HG03095 (cell line): ENCODE measurements around the gene PDE9A.

ENCODE experiments used
- ATAC-seq: cut with Tn5 transposase; IDR thresholded peaks from one replicate; pipeline ENCODE4 v1.9.1; 2021; ENCODE audit warnings: moderate library complexity; ENCODE audit not compliant: unreplicated experiment

The PDE9A gene

GRCh38 chr21:42734323-42734971 lies 81.0 kb downstream of the PDE9A start:
- ATAC-seq = no peak

- no peak for ATAC-seq
Observed at GRCh38 chr21:42735061-42735460, 81.6 kb downstream of the PDE9A start.

GRCh38 chr21:42735944-42736343 lies 82.5 kb downstream of the PDE9A start:
- ATAC-seq = no peak

- no peak for ATAC-seq
Observed at GRCh38 chr21:42736646-42737350, 83.4 kb downstream of the PDE9A start.

GRCh38 chr21:42737951-42738590 lies 84.7 kb downstream of the PDE9A start:
- no peak for ATAC-seq

- no peak for ATAC-seq
Observed at GRCh38 chr21:42739061-42739931, 85.9 kb downstream of the PDE9A start.

- no peak for ATAC-seq
Observed at GRCh38 chr21:42740405-42740909, 87.0 kb downstream of the PDE9A start.

GRCh38 chr21:42741066-42741465 lies 87.6 kb downstream of the PDE9A start:
- no peak for ATAC-seq

- no peak for ATAC-seq
Observed at GRCh38 chr21:42744520-42745445, 91.4 kb downstream of the PDE9A start.

- no peak for ATAC-seq
Observed at GRCh38 chr21:42745511-42746239, 92.3 kb downstream of the PDE9A start.

GRCh38 chr21:42746240-42746592 lies 92.8 kb downstream of the PDE9A start:
- no peak for ATAC-seq

GRCh38 chr21:42746593-42747275 lies 93.3 kb downstream of the PDE9A start:
- ATAC-seq = no peak

GRCh38 chr21:42747276-42747701 lies 93.9 kb downstream of the PDE9A start:
- no peak for ATAC-seq

- no peak for ATAC-seq
Observed at GRCh38 chr21:42747746-42748351, 94.4 kb downstream of the PDE9A start.

GRCh38 chr21:42748620-42749176 lies 95.3 kb downstream of the PDE9A start:
- no peak for ATAC-seq

GRCh38 chr21:42750737-42751530 lies 97.5 kb downstream of the PDE9A start:
- ATAC-seq = no peak

- no peak for ATAC-seq
Observed at GRCh38 chr21:42751866-42752265, 98.4 kb downstream of the PDE9A start.
